ENCODE results near the gene GCNA. TPM values are rescaled to one million over a fixed set of nuclear protein-coding genes. Genes with fewer than 3 reads are reported as not detected.

Gene GCNA
- total RNA-seq, 4 donors from 2014 or later, result 0.67 to 3.8 (median 0.98) TPM

DNA sequence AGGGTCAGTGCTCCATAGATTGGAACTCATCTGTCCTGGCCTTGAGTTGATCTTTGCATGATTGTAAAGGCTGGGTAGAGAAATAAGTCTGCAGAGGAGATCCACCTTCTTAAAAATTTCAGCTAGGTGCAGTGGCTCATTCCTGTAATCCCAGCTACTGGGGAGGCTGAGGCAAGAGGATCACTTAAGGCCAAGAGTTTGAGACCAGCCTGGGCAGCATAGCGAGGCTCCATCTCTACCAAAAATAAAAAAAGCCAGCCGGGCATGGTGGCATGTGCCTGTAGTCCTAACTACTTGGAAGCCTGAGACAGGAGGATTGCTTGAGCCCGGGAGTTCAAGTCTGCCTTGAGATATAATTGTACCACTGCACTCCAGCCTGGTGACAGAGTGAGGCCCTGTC lies 40.5 kb downstream of the GCNA start:
- TF ChIP-seq POLR2A (IDR thresholded peaks at IDR 0.05), result no peak
- no peak for TF ChIP-seq CTCF (IDR thresholded peaks at IDR 0.05)
- DNase-seq (ENCODE audit: low spot score in 2 of 2), result no peak
- intact Hi-C loops (cut with DNase I; ENCODE audit: low total_unique reads), result no loop called here
- no peak overlapping the region for H3K4me3 ChIP-seq (ENCODE audit: low read depth, poor library complexity, severe bottlenecking)
- WGBS, 2 donors, result 76 to 100% methylated on average over 3 of the region's 3 CpGs

DNA sequence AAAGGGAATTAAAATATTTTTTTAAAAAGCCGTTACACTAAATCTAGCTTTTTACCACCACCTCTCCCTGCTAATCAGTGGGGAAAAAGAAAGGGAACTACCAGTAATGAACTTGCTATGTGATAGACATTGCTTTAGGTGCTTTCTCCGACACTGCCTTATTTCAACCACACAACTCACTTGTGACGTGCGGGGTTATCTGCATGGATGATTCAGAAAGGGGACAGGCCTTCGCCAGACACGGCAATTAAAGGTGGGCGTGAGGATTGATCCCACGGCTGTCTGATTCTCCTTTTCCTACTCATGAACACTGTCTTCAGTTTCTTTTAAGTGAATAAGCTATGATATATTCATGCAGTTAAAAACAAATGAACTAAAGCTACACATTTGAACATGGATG lies 41.0 kb downstream of the GCNA start:
- intact Hi-C loops (cut with DNase I; ENCODE audit: low total_unique reads), result no loop called here
- WGBS, 2 donors, result 71 to 87% methylated on average over 8 of the region's 8 CpGs
- no peak overlapping the region for H3K4me3 ChIP-seq (ENCODE audit: low read depth, poor library complexity, severe bottlenecking)
- no peak for DNase-seq (ENCODE audit: low spot score in 2 of 2)
- TF ChIP-seq POLR2A (IDR thresholded peaks at IDR 0.05), result no peak
- TF ChIP-seq CTCF (IDR thresholded peaks at IDR 0.05), result no peak

- intact Hi-C loops (cut with DNase I; ENCODE audit: low total_unique reads), result no loop called here
- 84 to 91% methylated on average over 1 of the region's 1 CpG for WGBS, 2 donors
- H3K4me3 ChIP-seq (ENCODE audit: low read depth, poor library complexity, severe bottlenecking), result no peak overlapping the region
- DNase-seq (ENCODE audit: low spot score in 2 of 2), result no peak
- TF ChIP-seq CTCF (IDR thresholded peaks at IDR 0.05) (no peak), POLR2A (IDR thresholded peaks at IDR 0.05) (no peak)
These were observed 41.7 kb downstream of the GCNA start for GRCh38 chrX:71619986-71620385.

GRCh38 chrX:71621603-71622002 lies 43.4 kb downstream of the GCNA start:
- DNase-seq (ENCODE audit: low spot score in 2 of 2), result no peak
- intact Hi-C loops (cut with DNase I; ENCODE audit: low total_unique reads), result no loop called here
- WGBS, 2 donors, result 24 to 61% methylated on average over 3 to 6 of the region's 6 CpGs
- no peak overlapping the region for H3K4me3 ChIP-seq (ENCODE audit: low read depth, poor library complexity, severe bottlenecking)
- TF ChIP-seq CTCF (IDR thresholded peaks at IDR 0.05) (no peak), POLR2A (IDR thresholded peaks at IDR 0.05) (no peak)

DNA sequence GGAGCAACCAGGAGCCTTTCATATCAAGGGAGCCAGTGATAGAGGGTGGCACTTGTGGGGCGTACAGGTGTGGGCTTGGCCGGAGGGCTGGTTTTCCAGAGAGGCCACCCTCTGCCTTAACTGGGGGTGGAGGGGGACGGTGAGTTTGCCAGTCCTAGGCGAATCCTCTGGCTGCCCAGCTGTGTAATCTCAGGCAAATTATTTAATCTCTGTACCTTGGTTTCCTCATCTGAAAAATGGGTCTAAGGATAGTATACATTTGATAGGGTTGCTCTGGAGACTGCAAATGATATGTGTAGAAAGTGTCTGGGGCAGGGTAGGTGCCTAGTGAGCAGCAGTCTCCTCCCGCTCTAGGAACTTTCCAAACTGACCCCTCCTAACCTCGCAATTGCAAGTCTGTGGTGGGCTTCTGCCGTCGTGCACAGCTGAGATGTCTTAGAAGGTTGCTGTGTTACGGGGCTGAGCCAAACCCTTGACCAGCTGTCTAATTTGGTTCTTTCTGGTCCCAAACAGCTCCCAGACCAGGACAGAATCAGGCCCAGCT lies 43.9 kb downstream of the GCNA start:
- WGBS, 2 donors, result 76 to 88% methylated on average over 9 of the region's 9 CpGs
- no peak for DNase-seq (ENCODE audit: low spot score in 2 of 2)
- TF ChIP-seq CTCF (IDR thresholded peaks at IDR 0.05), result no peak
- no peak for TF ChIP-seq POLR2A (IDR thresholded peaks at IDR 0.05)
- intact Hi-C loops (cut with DNase I; ENCODE audit: low total_unique reads), result no loop called here
- H3K4me3 ChIP-seq (ENCODE audit: low read depth, poor library complexity, severe bottlenecking), result no peak overlapping the region
